Myocyte (in vitro differentiated cells): ENCODE data around the gene SERPINH1. TPM values are rescaled to one million over a fixed set of nuclear protein-coding genes. Genes with fewer than 3 reads are reported as not detected.
A peak's percentile ranks its signal among the peaks of the same experiment; 100 is the strongest.

Experiments used
- DNase-seq: peaks from one replicate; pipeline ENCODE4 v3.0.0-alpha.2; 2012; ENCODE audit warnings: low read depth
- total RNA-seq: library from RNA; depleted of rRNA; stranded (reverse); fragments of >200 nt; gene quantifications from 2 replicates; pipeline ENCODE4 v1.2.3, GENCODE V29; 2014

Gene SERPINH1
- total RNA-seq, 1 donor from 2014 or later: 923 TPM

DNA sequence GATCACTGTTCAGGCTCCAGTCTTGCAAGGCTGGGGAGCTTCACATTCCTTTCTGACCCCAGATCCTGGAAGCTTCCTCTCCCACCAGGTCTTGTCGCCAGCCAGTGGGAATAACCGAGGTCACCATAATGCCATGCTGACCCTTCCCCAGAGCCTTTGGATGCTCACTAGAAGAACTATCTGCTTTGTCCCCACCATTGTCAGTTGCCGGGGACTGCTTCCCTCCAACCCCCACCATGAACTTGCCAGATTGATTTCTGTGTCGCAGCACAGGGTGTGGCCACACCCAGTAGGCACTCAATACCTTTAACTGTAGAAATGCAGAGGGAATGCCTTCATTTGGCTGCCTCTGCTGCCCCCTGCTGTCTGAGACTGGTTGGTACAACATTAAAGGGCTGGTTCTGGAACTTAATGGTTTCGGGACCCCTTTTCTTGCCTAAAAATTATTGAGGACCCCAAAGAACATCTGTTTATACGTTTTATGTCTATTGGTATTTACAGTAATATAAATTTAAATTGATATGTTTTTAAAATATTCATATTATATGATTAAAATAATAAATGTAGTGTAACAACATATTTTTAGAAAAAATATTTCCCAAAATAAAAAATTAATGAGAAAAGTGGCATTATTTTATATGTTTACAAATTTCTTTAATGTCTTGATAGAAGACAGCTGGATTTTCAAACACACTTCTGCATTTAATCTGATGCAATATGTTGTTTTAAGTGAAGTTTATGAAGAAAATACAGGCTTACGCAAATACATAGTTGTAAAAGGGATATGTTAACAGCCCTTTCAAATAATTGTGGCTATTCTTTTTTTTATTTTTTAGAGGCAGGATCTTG, 29.6 kb upstream of the SERPINH1 start:
- DNase-seq: peak; percentile 65

DNA sequence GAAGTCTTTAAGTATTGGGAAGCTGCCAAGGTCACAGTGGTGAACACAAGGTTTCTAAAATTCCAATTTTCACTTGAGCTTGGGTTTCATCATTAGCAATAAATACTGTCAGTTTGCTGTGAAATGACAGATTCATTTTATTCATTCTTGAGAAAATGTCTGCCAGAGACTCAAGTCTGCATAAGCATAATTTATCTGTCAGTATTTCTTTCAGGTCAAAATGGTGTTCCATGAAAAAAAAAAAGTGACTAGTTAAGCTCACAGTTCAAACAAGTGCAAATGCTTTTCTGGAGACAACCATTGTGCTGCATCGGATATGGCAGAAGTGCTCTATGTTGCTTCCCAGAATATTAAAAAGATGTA, 28.2 kb upstream of the SERPINH1 start:
- DNase-seq: no peak

DNA sequence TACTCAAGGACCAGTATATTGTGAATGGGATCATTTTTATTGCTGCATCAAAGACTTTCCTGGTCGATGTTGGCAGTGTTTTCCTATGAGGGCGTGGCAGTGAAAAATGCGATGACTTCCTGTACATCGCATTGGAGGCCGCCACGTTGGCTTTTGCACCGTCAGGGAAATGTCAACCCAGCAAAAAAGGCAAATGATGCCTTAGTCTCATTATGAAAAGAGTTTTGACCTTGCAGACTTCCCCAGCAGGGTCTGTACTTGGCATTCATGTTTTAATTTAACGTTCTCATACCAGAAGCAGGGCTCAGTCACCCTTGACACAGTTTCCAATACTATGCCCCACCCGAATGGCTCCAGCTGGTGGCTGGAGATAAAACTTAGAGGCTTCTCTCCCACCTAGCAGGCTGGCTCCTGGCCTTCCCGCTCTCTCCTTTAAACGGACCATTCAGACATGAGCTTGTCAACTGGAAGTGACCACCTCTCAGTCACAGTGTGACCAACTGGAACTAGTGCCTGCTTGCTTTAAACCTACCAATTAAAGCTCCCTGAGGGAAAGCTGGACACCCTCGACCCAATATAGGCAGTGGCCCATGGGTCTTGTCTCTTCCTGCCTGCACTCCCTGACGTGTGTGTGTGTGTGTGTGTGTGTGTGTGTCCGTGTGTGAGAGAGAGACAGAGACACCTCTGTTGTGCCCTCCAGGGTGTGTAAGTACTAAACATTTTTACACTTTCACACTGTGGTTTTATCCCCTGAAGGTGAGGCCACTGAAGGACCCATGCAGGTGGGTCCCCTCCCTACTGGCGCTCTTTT, 27.6 kb upstream of the SERPINH1 start:
- no peak for DNase-seq

- DNase-seq: no peak
These were observed 27.0 kb upstream of the SERPINH1 start for GRCh38 chr11:75535071-75535470.

- no peak for DNase-seq
These were observed 25.0 kb upstream of the SERPINH1 start for GRCh38 chr11:75536786-75537641.

GRCh38 chr11:75537740-75538139, 24.3 kb upstream of the SERPINH1 start:
- no peak for DNase-seq

DNA sequence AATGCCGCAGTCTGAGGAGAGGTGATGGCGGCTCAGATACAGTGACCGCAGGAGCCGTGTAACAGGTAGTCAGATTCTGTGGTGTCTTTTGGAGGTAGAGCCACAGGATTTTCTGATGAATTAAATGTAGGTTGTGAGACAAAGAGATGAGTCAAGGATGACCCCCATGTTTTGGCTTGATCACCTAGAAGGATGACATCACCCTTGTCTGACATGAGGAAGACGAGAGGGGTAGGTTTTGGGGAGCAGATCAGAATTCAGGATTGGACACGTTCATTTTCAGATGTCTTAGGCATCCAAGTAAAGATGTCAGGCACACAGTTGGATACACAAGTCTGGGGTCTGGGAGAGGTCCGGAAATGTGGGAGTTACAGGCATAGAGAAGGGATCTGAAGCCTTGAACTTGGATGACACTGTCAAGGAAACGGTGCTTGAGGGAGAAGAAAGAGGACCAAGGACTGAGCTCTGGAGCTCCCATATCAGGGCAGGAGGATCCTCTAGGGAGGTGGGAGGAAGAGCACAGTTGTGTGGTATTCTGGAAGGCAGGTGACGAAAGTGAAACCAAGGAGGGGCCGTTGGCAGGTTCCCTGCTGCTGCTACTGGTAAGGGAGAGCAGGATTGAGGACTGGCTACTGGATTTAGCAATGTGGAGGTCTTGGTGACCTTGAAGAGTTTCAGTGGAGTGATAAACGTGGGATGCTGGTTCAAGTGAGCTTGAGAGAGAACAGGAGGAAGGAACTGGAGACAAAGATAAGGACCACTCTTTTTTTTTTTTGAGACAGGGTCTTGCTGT, 23.7 kb upstream of the SERPINH1 start:
- no peak for DNase-seq

DNA sequence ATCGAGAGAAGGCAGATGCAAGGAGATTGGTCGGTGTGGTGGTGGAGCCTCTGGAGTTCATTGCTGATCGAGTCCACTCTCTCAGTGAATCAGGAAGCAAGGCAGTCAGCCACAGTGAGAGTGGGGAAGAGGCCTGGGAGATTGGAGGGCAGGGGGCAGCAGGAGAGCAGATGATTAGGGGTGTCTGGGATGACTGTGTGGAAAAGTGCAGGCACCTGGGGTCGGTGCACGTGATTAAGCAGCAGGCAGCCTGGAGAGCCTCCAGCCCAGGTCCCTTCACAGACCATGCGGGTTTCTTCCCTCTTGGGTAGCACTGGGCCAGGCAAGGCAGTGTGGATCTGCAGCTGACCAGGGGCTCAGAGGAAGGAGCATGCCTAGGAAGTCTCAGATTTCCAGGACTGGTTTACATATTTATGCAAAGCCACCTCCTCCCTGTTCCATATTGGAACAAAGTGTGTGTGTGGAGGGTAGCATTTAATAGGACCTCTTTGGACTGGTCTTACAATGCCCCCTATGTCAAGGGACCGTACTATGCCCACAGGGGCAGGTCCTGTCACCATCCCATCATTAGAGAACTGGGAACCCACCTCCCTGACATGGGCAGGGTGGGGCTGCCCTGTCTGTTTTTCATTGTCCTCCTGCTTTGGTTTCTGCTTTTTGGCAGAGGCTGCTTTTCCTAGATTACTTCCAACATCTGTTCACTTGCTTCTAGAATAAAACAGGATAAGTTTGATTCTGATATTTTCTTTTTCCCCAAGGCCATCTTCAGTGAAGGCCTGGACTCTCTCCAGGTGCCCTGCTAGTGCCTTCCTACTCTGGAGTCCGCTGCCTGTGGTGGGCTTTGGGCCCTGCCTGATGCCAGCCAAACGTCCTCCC, 22.4 kb upstream of the SERPINH1 start:
- DNase-seq: no peak

DNA sequence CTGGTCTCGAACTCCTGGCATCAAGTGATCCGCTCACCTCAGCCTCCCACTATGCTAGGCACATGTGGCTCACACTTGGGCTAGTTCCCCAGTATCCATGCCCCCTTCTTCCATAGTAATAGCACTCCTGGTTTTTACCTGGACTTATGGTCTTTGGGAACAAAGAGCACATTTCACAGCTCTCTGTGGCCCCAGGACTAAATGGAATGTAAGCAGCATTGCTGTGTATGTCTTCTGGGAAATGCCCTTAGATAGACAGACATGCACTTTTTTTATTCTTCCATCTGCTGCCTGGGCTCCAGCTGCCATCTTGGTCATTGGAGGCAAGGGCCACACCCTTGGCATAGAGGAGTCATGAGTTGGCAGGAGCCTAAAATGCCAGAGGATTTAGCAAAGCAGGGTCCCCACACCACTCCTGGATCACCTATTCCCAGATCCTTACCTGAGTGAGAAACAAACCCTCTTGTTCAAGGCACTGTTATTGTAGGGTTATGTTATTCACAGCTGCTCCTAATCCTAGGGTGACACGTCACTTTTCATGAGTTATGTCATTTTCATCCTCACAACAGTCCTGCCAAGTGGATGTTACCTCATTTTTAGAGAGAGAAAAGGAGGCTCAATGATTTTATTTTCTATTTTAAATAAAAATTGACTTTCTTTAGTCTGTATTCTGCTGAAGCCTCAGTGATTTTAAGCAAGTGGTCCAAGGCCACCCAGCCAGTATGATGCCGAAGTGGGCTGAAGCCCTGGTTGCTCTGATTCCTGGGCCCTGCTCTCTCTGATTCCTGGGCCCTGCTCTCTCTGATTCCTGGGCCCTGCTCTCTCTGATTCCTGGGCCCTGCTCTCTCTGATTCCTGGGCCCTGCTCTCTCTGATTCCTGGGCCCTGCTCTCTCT, 20.6 kb upstream of the SERPINH1 start:
- DNase-seq: peak; percentile 69

GRCh38 chr11:75542088-75542438, 20.0 kb upstream of the SERPINH1 start:
- DNase-seq: no peak

DNA sequence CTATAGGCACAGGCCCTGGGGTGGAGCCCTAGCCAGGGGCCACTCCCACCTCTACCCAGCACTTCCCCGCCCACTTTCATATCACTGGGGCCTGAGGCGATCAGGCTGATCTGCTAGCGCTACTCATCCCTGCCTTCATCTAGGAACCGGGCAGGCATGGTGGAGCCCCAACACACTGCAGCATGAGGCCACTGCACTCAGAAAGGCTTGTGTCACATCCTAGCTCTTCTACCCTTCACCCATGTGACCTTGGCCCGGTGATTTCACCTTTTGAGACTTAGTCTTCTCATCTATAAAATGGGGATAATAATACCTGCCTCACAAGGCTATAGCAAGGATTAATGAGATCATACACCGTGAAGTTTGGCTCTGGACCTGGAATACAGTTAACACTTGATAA, 18.2 kb upstream of the SERPINH1 start:
- DNase-seq: no peak

DNA sequence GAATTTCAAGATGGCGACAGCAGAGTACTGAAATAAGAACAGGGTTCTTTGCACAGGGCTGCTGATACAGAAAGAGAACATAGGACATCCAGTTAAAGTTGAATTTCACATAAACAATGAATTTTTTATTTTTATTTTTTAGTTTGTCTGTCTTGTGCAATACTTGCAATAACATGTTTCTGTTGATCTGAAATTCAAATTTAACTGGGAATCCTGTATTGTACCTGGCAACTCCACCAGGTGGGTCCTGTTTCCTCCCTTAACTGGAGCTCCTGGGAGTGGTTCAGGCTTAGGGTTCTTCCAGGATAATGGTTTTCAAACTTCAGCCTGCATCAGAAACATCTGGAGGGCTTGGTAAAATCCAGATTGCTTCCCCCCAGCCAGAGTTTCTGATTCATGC, 14.9 kb upstream of the SERPINH1 start:
- no peak for DNase-seq

DNA sequence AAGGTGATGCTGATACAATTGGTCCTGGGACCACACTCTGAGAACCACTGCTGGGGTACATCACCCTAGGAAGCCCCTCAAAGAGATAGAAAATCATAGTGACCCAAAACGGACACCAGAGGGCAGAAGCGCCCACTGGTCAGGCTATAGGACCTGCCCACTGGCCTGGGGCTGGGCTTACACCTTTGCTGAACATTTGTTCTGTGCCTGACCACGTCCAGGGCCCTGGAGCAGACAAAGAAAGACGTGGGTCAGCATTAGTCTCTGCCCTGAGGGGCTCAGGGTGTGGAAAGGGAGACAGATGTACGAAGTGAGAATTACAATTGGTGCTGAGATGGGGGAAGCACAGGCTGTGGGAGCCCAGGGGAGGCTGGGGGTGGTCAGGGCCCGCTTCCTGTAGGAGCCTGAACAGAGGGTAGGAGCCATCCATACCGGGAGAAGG, 14.4 kb upstream of the SERPINH1 start:
- DNase-seq: peak; percentile 74

- DNase-seq: no peak
These were observed 13.3 kb upstream of the SERPINH1 start for GRCh38 chr11:75548595-75549272.

GRCh38 chr11:75549370-75549958, 12.6 kb upstream of the SERPINH1 start:
- DNase-seq: no peak

GRCh38 chr11:75553182-75553581, 8.9 kb upstream of the SERPINH1 start:
- DNase-seq: no peak

GRCh38 chr11:75553889-75554257, 8.2 kb upstream of the SERPINH1 start:
- DNase-seq: no peak
